ENCODE measurements around the gene ABCA2.

DNA sequence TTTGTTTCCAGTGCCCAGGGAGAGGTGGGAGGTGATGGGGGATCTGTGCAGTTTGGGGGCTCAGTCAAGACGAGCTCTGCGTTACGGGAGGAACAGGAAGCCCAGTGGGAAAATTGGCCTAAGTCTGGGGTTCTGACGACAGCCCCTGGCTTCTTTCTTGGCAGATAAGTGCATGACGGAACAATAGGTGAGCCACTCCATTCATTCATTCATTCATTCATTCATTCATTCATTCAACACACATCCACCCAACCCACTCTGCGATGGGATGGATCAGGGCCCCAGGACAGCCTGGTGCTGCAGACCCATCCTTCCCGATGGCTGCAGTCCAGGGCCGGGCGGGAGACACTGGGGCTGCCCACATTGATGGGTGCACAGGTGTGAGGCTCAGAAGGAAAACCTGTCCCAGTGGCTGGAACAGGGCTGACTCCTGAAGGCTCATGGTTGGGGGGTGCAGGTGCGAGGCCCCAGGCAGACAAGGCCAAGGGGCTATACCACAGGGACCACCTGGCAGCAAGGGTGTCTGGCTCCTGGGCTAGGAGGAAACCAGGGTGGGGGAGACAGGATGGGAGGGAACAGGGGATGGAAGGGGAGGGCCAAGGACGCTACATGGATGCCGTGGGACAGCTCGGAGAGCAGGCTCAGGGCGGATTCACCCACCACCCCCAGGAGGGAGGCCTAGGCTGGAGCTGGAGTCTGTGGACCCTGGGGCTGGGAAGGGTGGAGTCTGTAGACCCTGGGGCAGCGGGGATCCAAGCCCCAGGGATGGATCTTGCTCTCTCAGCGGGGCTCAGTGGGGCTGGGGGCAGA lies 47.2 kb downstream of the ABCA2 start:
- TF ChIP-seq, protein P1, sequence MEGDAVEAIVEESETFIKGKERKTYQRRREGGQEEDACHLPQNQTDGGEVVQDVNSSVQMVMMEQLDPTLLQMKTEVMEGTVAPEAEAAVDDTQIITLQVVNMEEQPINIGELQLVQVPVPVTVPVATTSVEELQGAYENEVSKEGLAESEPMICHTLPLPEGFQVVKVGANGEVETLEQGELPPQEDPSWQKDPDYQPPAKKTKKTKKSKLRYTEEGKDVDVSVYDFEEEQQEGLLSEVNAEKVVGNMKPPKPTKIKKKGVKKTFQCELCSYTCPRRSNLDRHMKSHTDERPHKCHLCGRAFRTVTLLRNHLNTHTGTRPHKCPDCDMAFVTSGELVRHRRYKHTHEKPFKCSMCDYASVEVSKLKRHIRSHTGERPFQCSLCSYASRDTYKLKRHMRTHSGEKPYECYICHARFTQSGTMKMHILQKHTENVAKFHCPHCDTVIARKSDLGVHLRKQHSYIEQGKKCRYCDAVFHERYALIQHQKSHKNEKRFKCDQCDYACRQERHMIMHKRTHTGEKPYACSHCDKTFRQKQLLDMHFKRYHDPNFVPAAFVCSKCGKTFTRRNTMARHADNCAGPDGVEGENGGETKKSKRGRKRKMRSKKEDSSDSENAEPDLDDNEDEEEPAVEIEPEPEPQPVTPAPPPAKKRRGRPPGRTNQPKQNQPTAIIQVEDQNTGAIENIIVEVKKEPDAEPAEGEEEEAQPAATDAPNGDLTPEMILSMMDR (conservative IDR thresholded peaks at IDR 0.05 in 1 of 2, IDR thresholded peaks at IDR 0.05 in 1 of 2; ENCODE audit: extremely low read depth in 1 of 2, insufficient read depth in 1 of 2, low read depth in 1 of 2, low read length in 2 of 2) = no peak
- TF ChIP-seq EZH2 (IDR thresholded peaks at IDR 0.05; ENCODE audit: borderline replicate concordance, low read length) = no peak
